Glomerular visceral epithelial cell (primary cell): ENCODE data around the gene SPOCK2.
A peak's percentile ranks its signal among the peaks of the same experiment; 100 is the strongest.
"Not testable (repeated sequence)": the region's sequence is repeated elsewhere in the genome, so short reads cannot be mapped to it uniquely, and the experiment has no call there.

Experiments used
- DNase-seq: peaks from one replicate; pipeline ENCODE4 v3.0.0-alpha.2; 2016; ENCODE audit errors: extremely low spot score

Gene SPOCK2, protein sequence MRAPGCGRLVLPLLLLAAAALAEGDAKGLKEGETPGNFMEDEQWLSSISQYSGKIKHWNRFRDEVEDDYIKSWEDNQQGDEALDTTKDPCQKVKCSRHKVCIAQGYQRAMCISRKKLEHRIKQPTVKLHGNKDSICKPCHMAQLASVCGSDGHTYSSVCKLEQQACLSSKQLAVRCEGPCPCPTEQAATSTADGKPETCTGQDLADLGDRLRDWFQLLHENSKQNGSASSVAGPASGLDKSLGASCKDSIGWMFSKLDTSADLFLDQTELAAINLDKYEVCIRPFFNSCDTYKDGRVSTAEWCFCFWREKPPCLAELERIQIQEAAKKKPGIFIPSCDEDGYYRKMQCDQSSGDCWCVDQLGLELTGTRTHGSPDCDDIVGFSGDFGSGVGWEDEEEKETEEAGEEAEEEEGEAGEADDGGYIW

GRCh38 chr10:72087969-72088888 is at the start of gene SPOCK2:
Gene SPOCK2, minus strand, starts transcription at chr10:72088551. Its CDS starts 223 bp downstream, at chr10:72088328.
- DNase-seq, result no peak

- DNase-seq, result no peak
Measured at GRCh38 chr10:72137583-72137982, 49.2 kb upstream of the SPOCK2 start.

- not testable (repeated sequence) for DNase-seq
Measured at GRCh38 chr10:72136225-72136624, 47.9 kb upstream of the SPOCK2 start.

DNA sequence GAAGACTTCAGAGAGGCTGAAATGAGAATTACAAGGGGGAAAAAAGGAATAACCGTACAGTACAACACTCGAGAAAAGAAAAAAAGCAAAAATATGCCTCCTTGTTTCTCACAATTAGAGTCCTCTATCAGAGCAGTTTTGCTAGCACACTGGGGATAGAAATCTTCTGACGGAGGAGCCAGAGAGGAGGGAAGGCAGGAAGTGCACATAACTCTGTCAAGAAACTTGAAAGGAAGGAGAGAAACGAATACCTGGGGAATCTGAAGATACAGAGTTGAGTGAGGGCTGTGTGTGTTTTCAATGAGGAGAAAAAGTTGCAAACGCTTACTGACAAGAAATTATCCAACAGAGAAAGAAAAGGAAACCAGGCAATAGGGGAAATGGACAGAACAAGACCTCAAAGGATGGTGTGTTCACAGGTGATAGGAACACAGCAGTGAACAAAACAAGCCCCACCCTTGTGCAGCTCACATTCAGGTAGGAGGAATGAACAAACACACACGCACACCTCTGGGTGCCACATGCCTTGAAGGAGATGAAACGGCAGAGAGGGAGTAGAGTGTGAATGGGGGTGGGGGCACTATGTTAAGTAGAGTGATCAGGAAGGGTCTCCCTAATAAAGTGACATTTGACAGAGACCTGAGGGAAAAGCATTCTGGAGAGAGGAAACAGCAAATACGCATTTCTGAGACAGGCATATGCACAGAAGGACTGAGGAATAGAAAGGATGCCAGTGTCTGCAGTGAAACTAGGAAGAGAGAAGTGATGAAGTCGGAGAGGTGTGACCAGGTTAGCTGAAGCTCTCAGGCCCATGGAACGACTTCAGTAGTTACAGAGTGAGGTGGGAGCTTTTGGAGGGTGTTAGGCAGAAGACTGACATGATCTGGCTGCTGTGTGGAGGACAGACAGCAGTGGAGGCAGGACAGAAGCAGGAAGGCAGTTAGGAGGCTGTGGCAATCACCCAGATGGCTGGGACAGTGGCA is 46.7 kb upstream of the SPOCK2 start:
- no peak for DNase-seq

DNA sequence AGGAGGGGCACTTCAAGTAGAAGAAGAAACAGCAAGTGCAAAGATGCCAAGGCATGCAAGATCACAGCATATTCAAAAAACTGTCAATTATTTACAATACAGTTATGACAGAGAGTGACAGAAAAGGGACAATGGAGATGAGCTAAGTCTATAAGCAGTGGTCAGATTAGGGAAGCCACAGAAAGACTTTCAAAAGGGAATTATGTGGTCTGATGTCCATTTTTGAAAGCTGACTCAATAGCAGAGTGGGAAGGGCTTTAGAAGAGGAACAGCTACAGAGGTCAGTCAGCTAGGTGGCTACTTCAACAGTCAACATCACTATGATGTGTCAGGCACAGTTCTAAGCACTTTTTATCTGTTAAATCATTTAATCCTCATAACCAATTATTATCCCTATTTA is 45.2 kb upstream of the SPOCK2 start:
- DNase-seq, result peak; percentile 72

GRCh38 chr10:72132854-72133253 is 44.5 kb upstream of the SPOCK2 start:
- DNase-seq, result no peak

DNA sequence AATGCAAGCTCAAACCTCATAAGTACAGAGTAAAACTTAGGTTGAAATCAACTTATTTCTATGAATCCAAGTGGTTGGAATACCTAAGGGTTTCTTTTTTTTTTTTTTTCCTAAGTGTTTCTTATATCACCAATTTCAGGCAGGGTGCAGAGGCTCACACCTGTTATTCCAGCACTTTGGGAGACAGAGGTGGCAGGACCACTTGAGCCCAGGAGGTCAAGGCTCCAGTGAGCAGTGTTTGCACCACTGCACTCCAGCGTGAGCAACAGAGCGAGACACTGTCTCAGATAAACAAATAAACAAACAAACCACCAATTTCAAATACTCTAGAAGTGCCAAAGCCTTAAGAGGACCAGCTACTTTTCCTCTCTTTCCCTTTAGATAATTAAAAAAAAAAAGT is 39.2 kb upstream of the SPOCK2 start:
- no peak for DNase-seq

DNA sequence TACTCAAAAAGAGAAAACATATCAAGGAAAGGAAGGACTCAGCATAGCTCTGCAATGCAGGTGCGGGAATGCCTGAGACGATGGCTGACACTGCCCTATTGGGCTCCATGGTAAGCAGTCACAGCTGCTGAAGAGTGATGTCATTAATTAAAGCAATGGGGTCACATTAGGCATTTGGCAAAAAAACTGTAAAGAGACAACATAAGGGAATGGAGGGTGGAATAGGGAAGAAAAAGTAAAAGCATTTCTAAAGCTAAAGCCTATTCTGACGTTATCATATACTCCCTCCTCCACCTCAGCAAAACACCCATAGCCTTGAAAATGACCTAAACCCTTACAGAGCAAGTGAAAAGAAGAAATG is 38.5 kb upstream of the SPOCK2 start:
- no peak for DNase-seq

- DNase-seq, result peak; percentile 37
Measured at GRCh38 chr10:72126184-72126871, 38.0 kb upstream of the SPOCK2 start.

DNA sequence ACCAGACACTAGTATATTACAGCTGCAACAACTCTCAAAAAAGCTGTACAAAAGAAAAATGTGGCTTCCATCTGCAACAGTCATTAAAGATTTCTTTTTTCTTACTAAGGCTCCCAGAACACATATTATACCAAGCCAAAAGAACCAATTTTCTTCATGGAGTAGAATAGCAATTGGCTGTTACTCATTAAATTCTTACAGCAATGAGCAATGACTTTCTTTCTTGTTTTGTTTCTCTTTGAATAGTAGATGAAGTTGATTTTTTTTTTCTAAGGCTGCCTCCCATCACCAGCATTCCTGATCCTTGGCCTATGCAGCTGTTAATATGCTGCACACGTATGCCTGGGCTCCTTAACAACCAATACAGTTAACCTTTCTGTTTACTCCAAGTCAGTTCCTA is 36.6 kb upstream of the SPOCK2 start:
- DNase-seq, result no peak

- no peak for DNase-seq
Measured at GRCh38 chr10:72124381-72124780, 36.0 kb upstream of the SPOCK2 start.

GRCh38 chr10:72123616-72124015 is 35.3 kb upstream of the SPOCK2 start:
- DNase-seq, result no peak

DNA sequence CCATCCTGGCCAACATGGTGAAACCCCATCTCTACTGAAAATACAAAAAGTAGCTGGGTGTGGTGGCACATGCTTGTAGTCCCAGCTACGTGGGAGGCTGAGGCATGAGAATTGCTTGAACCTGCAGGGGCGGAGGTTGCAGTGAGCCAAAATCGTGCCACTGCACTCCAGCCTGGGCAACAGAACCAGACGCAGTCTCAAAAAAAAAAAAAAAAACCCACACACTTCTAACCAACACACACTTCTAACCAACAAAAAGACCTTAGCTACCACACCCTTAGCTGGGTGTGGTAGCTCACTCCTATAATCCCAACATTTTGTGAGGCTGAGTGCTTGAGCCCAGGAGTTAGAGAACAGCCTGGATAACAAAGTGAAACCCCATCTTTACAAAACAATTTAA is 33.9 kb upstream of the SPOCK2 start:
- no peak for DNase-seq

GRCh38 chr10:72121389-72121788 is 33.0 kb upstream of the SPOCK2 start:
- DNase-seq, result no peak

DNA sequence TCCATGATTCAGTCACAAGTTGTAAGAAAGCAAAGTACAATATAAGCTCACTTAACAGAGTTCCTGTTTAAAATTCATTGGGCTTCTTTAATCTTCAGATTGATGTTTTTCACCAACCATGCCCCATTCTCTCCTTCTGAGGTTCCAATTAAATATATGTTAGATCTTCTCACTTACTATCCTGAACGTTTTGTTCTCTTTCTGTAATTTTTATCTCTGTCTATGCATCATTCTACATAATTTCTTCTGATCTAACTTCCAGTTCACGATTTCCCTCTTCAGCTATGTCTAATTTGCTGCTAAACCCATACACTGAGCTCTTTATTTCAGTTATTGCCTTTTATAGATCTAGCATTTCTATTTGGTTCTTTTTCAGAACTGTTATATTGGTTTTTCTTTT is 28.0 kb upstream of the SPOCK2 start:
- no peak for DNase-seq

DNA sequence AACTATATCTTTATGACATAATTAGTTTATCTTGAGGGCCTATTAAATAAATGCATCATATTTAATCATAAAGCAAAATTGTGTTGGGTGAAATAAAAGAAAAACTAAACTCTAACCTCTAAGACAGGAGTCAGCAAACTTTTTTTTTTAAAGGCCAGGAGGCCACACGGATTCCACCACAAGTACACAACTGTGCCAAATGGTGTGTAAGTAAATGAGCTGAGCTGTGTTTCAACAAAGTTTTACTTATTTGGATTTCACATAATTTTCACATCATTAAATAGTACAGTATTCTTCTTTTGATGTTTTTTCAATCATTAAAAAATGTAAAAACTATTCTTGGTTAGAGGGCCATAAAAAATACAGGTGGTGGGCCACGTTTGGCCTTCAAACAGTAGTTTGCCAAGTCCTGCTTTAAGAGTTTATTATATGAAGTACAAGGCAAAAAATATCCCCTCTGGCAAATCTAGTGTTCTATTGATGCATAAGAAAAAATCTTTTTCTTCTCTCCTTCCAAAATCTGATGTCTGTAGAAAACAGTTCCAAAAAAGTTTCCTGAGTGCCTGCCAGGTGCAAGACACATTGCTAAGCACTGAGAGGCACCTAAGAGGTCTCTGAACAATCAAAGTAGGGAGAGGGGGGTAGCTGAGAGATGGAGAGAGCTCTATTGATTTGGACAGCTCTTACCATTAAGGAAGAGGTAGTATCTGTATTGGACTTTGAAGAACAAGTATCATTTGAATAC is 26.5 kb upstream of the SPOCK2 start:
- DNase-seq, result no peak

DNA sequence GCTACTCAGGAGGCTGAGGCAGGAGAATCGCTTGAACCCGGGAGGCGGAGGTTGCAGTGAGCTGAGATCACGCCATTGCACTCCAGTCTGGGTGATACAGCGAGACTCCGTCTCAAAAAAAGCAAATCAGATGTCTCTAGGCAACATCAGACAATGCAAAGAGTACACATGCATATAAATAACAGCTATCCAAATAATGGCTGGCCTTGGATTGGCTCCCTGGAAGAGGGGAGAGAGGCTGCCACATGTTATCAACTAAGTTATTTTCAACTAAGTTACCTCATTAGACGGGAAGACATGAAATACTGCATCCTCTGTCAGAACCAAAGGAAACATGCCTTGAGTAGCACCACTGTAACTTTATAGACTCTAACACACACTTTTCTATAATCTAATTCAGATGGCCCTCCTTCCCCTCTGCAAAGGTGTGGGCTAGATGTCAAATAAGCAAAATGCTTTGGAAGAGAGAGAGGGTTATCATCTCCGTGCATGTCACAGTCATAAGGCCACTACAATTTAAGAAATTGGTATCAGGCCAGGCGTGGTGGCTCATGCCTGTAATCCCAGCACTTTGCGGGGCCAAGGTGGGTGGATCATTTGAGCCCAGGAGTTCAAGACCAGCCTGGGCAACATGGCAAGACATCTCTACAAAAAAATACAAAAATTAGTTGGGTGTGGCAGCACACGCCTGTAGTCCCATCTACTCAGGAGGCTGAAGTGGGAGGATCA is 22.5 kb upstream of the SPOCK2 start:
- no peak for DNase-seq

GRCh38 chr10:72109636-72110157 is 21.3 kb upstream of the SPOCK2 start:
- DNase-seq, result no peak
